Activated CD4-positive, alpha-beta T cell treated with anti-CD3 and anti-CD28 coated beads, Interleukin-2, Interleukin-4, amounts not matched to agents 100 ng/mL and 50 ng/mL, durations not matched to agents 16 hours and 8 hours (primary cell): ENCODE results near the gene ITSN2.
A peak's percentile ranks its signal among the peaks of the same experiment; 100 is the strongest.

Experiments
- DNase-seq: peaks from one replicate; pipeline ENCODE4 v3.0.0-alpha.2; 2020; ENCODE audit warnings: low spot score

ITSN2 gene

DNA sequence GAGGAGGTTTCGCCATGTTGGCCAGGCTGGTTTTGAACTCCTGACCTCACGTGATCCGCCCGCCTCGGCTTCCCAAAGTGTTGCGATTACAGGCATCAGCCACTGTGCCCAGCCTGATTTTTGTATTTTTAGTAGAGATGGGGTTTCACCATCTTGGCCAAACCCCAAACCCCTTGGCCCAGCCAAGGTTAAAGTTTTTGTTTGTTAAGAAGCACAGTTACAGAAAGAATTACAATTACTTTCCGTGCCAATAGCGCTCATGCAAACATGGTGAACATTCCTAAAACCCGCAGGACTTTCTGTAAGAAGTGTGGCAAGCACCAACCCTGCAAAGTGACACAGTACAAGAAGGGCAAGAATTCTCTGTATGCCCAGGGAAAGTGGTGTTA, 26.1 kb downstream of the ITSN2 start:
- DNase-seq: no peak

DNA sequence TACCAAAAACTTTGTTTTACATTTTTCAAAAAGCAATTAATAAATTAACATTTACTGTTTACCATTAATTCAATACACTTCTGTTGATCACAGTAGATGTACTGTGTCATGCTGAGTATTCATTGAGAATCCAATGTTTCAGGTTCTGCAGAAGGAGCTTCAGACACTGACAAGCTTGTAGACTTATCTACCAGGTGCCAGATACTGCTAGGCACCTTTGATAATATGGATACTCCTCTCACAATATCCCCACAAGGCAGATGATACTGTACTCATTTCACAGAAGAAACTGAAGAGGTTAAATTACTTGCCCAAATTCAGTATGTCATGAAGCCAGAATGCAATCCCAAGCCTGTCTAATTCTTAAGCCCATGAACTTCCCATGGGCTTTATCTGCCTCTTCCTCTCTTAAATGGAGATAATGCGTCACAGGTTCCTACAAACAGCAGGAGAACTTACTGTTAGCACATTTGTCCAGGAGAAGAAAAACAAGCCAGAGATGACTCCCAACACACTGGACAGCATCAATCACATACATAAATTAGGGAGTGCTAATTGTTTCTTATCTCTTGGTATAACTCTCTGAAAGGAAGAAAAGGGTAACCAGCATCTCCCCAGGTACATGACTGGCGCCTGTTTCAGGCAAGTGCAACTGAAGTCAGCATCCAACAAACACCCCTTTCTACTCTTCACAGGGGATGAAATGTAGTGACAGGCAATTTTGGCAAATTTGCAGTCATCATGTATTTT, 27.4 kb downstream of the ITSN2 start:
- no peak for DNase-seq

DNA sequence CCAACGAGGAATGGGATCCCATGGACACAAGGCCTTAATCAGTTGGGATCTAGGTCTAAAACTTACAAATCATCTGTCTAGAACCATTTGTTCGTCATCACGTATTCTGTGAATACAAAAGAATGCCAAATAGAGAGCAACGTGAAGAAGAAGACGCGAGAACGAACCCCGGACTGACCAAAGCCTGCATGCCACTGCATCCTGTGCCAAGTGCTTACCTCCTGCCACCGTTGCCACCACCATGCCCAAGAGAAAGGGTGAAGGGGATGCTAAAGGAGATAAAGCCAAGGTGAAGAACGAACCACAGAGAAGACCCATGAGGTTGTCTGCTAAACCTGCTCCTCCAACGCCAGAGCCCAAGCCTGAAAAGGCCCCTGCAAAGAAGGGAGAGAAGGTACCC, 30.2 kb downstream of the ITSN2 start:
- no peak for DNase-seq

DNA sequence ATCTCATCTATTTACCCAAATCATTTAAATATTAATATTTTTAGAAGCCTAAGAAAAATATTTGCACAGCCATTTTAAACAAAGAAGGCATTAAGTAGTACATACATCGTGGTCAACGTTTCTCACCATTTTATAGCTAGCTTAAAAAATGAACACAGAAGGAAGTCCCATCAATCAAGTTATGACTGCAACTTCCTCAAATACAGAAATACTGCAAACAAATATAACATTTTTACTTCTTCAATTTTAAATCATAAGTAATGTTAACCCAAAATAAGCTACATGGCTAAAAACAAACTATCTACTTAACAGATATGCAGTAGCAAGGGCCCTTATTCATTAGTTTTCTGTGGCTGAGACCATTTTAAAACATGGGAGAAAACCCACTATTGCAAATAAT, 30.6 kb downstream of the ITSN2 start:
- no peak for DNase-seq

DNA sequence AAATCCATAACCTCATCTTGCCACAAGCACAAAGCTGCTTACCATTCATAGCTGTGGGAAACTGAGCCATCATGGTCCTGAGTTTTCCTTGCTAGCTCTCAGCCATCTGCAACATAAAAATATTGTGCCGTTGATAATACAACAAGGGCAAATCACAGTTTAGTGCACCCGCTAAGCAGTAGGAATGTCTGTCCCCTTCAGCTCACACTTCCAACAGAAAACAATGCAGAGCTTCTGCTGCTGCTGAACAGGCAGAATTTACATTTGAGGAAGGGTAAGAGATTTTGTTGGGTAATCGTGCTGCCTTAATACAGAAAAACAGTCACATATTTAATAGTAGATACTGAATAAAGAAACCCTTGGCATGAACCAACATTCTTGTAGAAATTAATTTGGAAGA, 32.3 kb downstream of the ITSN2 start:
- no peak for DNase-seq

DNA sequence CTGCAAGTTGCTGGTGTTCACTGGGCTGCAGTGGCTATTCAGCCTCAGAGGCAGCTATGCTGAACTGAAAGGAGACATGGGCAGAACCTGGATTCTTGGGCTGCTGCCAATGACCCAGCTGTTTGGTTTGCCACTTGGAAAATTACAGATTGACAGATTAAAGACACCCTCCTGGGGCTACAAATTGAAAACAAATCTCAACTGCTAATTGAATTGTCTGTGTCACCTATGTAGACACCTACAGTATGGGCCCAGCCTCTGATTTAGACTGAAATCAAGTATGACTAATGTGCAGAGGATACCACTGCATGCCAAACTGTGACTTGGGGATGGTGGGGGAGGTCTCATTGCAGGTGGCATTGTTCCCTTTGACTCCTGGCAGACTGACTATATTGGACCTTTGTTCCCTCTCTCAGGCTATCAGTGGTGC, 42.8 kb downstream of the ITSN2 start:
- peak; percentile 46 for DNase-seq

DNA sequence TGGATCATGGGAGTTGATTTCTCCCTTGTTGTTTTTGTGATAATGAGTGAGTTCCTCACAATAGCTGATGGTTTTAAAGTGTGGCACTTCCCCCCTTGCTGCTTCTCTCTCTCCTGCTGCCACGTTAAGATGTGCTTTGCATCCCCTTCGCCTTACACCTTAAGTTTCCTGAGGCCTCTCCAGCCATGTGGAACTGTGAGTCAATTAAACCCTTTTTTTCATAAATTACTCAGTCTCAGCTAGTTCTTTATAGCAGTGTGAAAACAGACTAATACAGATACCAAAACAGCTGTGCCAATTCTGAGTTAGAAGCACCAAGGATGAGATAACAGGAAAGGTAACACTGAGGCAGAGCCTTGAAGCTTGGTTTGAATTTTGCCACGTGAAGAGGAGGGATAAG, 44.7 kb downstream of the ITSN2 start:
- DNase-seq: peak; percentile 73

DNA sequence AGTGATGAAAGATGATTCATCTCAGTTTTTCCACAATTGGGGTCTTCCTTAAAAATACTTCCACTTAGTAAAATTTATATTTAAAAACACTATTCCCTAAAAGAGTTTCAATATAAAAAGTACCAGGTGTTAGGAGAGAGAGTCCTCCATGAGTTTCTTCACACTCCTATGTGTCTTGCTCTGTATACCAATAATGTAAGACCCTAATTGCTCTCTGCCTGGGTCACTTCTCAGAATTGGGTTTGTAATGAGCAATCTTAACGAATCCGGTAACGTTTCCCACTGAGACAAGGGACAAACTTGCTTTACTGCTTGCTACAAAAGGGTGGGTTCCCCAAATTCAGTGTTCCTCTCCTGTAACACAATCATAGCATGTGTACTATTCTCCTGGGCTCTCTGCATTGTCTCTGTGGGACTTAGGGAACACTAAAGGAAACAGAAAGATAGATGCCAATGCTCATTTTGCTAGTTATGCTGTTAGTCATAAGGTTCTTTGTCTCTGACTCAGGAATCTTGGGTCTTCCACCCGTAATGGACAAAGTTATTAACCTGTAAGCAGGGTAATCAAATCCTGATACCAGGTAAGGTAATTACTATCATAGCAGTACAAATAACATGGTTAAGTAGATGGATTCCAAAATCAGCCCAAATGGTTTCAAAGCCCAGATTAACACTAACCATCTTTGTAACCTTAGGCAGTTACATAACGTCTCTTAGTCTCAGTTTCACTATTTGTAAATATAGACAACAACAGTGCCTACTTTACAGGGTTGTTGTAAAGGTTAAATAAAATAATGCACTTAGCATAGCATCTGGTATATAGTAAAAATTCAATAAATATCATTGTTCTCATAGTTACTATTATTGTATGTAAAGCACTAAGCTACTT, 46.3 kb downstream of the ITSN2 start:
- peak; percentile 56 for DNase-seq

DNA sequence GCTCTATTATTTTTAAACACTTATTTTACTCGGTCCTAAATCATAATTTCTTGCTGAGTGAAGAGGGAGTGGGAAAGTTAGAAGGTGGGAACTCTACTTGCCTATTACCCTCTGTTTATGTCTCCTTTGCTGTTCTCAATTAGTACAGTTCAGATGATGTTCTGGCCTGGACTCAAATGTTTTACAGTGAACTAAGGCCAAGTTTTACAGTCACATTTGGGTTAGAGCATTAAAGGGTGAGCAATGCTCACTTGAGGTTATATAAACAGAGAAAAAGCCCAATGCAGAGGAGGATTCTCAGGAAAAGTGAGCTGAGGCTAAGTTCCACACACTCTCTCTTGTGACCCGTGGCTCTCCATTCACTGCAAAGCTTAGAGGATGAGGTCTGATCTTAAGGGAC, 52.4 kb downstream of the ITSN2 start:
- no peak for DNase-seq

DNA sequence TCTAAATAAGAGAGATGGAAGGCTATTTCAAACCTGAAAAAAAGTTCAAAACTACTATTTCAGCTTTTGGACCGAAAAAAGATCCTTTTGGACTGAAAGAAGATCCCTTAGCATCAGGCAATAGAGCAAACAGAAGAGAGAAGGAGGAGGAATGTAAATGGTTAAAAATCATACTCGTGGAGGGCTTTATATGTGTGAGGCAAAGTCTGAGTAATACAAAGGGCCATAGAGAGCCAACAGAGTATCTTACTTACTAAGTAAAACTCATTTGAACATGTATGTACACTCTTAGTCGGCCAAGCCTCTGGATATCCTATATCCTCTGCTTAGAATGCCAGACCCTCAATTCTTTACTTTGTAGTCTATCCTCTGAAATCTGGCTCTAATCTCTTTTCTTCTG, 55.7 kb downstream of the ITSN2 start:
- no peak for DNase-seq

DNA sequence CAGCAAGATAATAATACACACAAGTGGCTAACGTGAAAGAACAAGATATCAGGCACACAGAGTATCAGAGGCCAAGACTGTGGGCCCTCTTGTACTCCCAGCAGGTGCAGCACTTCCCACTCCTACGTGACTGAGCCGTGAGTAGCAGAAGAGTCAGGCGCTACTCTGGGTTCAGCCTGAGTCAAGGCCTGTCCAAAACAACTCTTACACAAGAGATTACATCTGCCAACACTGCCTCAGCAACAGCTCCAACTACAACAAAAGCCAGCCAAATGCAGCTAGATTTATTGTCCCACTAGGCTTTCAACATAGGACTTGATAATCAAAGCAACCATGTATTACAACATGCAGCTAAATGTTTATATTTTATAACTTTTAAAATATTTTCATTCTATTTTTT, 56.2 kb downstream of the ITSN2 start:
- DNase-seq: no peak

DNA sequence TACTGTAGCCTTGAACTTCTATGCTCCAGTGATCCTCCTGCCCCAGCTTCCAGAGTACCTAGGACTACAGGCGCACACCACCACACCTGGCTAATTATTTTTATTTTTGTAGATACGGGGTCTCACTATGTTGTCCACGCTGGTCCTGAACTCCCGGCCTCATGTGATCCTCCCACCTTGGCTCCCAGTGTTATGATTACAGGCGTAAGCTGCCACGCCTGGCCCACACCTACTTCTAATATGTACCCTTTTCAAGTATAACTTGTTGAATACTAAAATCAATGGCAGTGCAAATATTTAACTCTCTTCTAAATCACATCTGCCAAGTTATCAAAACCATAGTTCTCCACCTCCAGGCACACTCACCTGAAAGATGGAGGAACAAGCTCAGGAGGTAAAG, 58.7 kb downstream of the ITSN2 start:
- DNase-seq: no peak

DNA sequence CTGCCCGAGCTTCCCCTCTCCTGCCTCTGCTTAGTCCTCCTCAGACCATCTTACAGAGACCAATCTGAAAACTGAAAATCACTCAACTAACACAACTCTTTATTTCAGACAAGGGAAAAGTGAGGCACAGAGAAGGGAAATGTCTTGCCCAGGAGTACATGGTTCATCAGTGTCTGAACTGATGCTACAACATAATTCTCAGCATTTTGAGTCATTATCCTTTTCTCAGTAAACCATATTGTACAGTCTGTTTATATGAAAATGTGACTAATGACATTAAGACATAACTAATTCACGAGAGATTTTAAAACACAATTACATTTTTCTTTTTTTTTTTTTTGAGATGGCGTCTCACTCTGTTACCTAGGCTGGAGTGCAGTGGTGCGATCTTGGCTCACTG, 62.7 kb downstream of the ITSN2 start:
- DNase-seq: no peak

DNA sequence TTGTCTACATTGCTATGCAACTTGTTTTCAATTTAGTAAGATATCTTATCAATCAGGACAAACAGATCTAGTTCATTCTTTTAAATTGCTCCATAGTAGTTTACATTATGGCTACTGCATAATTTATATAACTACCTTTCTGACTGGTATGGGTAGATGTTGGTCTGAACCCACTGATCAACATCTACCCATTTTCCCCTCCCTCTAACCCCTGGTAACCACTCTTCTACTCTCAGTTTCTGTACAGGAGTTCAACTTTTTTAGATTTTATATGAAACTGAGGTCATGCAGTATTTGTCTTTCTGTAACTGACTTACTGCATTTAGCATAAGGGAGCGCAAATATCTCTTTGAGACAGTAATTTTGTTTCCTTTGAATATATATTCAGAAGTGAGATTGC, 73.2 kb downstream of the ITSN2 start:
- peak; percentile 6 for DNase-seq

DNA sequence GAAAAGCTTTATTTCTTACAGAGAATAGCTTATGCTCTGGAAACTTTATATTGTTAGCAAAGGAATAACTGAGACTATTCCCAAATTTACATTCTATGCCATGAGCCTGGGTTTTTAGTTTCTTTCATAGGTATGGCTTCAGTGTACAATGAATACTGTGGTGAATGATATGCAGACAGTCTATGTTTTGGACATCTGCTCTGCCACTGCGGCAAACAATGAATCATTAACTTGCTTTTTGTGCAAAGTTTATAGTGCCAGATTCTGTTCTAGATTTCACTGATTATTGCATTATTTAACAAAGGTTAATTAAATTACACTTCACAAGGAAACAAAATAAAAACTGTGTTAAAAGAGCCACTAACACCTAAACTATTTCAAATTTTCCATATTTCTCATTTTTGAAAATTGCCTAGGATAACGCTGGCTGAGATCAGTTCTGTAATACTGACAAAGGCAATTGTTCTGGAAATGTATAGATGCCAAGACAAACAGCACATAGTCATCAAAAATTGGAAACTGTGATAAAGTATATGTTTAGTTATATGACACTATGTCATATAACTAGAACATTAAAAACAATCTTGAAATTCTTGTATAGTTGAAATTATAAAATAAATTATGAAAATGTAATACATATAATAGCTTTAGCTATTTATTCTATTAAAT, 74.7 kb downstream of the ITSN2 start:
- DNase-seq: no peak

DNA sequence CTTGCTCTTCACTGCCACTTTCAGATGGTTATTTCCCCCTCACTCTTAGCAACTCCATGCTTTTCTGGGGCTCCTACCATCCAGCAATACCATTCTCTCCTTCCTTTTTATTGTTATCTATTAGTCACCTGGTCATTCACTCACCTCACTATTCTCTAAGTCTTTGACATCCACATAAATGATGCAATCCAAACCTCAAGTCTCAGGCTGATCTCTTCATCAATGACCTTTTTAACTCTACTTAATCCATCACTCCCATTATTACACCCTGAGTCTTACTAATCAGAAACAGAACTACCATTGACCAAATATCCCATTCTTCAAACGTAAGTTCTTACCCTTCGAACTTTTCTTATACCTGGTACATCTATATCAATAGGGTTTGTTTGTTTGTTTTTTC, 79.7 kb downstream of the ITSN2 start:
- DNase-seq: no peak

DNA sequence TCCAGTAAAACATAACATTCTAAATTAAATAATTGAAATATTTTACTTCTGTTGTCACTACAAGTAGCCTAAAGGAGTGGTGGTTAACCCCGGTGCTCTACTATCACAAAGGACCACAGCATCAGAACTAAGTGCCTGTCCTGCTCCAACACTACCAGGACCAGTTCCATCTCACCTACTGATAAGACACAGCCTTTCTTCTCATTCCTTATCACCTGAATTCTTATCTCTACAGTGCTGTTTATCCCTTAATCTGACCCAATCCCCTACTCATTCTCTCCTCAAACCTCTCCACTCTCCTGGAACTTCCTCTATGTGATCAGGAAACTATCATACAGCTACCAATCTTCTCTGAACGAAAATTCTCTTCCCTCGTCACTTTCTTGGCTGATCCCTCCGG, 80.2 kb downstream of the ITSN2 start:
- no peak for DNase-seq

DNA sequence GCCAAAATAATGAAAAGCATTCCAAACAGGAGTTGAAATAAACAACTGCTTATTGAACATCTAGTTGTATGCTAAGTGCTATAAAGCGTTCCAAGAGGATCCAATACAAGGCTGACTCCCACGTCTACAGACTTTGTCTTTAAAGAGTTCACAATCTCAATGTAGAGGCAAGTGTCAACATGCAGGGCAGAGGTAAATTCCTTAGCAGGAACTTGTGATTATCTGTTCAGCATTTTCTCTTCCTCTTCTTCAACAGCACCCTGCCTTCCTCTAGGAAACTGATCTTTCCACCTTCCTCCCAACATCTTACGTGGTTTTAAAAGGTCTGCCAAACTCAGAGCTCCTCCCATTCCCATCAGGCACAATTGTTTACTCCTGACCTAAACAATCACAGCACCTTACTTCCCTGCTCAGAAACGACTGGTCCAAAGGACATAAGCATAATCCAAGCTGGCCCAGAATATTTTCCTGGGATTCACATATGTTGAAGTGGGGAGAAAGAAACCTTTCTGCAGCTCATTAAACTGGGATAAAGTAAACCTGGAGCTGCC, 83.9 kb downstream of the ITSN2 start:
- DNase-seq: no peak

DNA sequence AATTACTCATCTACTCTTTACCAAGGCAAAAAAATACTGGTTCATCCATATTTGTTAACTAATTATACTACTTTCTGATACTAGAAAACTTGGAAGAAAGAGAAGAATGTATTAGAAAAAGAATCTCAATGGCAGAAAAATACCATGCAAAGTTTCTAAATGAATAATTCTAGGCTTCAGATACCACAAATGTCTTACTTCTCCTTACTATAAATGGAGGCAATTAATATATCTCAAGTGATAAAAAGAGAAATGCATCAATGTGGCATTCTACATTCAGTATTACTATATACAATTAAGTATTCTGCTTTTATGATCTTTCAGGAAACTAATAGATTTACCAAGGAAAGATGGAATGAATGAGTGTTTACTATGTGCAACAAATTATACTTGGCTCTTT, 85.5 kb downstream of the ITSN2 start:
- DNase-seq: no peak

DNA sequence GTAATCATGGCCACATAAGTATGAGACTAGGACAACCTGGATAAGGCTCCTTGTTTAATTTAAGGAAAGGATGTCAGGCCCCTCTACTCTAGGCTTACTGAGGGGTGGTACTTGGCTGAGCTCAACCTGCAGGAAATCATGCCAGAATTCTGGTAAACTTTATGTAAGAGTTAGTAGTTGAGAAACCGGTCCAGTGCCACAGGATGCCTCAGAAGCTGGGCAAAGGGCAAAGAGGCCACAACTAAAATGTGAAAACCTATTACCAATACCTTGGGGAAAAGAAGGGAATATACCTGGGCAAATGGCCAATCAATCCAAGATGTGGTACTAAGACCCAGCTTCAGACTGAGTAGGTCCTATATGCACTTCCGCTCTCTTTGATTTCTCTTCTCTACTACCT, 86.7 kb downstream of the ITSN2 start:
- DNase-seq: no peak

DNA sequence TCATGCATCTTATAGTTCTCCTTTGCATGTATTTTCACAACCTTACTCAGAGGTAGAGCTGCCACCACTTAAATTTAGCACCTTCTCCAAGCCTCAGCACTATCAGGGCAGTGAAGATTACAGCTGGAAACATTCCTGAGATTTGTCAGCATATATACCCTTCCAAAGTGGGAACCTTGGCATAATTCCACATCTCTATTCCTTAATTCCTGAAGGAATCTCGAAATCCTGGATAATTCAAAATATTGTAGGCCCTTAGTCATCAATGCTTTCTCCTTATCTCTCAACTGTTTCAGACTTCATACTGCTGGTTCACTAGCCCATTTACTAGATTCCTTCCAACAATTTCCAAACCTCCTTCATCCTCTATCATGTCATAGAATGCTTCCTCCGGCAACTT, 87.4 kb downstream of the ITSN2 start:
- no peak for DNase-seq

DNA sequence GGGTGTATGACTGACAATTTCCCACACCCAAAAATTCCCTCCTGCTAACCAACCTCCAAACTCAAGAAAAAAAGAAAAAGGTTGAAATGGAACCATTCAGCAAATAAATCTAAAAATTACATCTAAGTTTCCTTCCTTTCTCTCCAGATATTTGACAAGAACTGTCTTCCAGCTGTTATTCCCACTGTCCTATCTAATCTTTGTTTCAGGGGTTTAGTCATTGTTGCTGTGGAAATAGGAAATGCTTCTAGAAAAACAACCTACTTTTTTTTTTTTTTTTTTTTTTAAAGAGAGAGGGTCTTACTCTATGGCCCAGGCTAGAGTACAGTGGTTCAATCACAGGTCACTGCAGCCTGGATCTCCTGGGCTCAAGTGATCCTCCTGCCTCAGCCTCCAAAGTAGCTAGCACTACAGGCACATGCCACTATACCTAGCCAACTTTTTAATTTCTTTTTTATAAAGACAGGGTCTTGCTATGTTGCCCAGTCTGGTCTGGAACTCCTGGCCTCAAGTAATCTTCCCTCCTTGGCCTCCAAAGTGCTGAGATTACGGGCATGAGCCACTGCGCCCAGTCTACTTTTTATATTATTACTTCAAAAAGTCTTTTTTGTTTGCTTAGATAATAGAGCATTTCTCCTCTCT, 88.1 kb downstream of the ITSN2 start:
- no peak for DNase-seq
